Measurements from ENCODE around the gene ROR2. TPM values are rescaled to one million over a fixed set of nuclear protein-coding genes. Genes with fewer than 3 reads are reported as not detected.

ROR2 gene
- total RNA-seq, 1 experiment from 2014 or later: 2.7 TPM

- Histone ChIP-seq H3K27me3 (ENCODE audit: insufficient read depth, low read length) (no peaks in the 10 kb centered on the region), H2AK5ac (ENCODE audit: insufficient read length, low read length) (no peak overlapping the region), H4K91ac (ENCODE audit: insufficient read length, low read depth, low read length) (no peak overlapping the region), H3K27ac (ENCODE audit: insufficient read length, low read depth, low read length) (no peak overlapping the region), H3K9me3 (ENCODE audit: control insufficient read depth, low read depth, low read length) (no peaks in the 10 kb centered on the region), H3K18ac (ENCODE audit: insufficient read length, low read depth, low read length) (no peak overlapping the region), H2BK5ac (ENCODE audit: insufficient read length, low read length) (no peak overlapping the region), H3K9ac (ENCODE audit: extremely low read depth, insufficient read length, low read length) (no peak overlapping the region), H2AFZ (ENCODE audit: low read length) (no peak overlapping the region), H3K23me2 (ENCODE audit: insufficient read length, low read depth, low read length, poor library complexity, severe bottlenecking) (no peaks in the 10 kb centered on the region), H3K79me2 (ENCODE audit: insufficient read depth, low read length) (no peaks in the 10 kb centered on the region), H3K23ac (ENCODE audit: insufficient read length, low read depth, low read length) (no peak overlapping the region), H3K4me2 (ENCODE audit: insufficient read depth, insufficient read length, low read length) (no peak overlapping the region), H4K8ac (replicated peaks; ENCODE audit: insufficient read length, low read depth, low read length) (no peak overlapping the region), H2BK120ac (ENCODE audit: low read depth, low read length, poor library complexity, severe bottlenecking) (no peak overlapping the region), H2BK12ac (ENCODE audit: insufficient read length, low read depth, low read length) (no peak overlapping the region), H3K79me1 (ENCODE audit: insufficient read depth, low read depth, low read length, poor library complexity, severe bottlenecking) (no peaks in the 10 kb centered on the region), H2BK15ac (ENCODE audit: low read depth, low read length) (no peak overlapping the region), H3K56ac (ENCODE audit: insufficient read length, low read depth, low read length) (no peak overlapping the region), H3T11ph (ENCODE audit: low read length) (no peak overlapping the region), H3K4me1 (ENCODE audit: insufficient read depth, low read length) (no peaks in the 10 kb centered on the region; the same call in 1 of the 2 replicates), H4K20me1 (ENCODE audit: control insufficient read depth, insufficient read depth, insufficient read length) (no peaks in the 10 kb centered on the region), H4K5ac (ENCODE audit: insufficient read length, low read depth, low read length) (no peak overlapping the region), H3K4ac (ENCODE audit: low read depth, low read length) (no peak overlapping the region), H2BK20ac (ENCODE audit: low read depth, low read length, poor library complexity, severe bottlenecking) (no peak overlapping the region), H3K14ac (ENCODE audit: insufficient read depth, low read length) (no peak overlapping the region)
- H3K27me3 Mint-ChIP-seq (ENCODE audit: low read depth): no peaks in the 10 kb centered on the region; the same call in 1 of the 2 replicates
- peaks cover 4 to 5% of the 10 kb centered on the region in 2 experiments; a peak in 3 of 5 replicates for H3K9me3 Mint-ChIP-seq
- peaks cover 0 to 9% (median 3%) of the 10 kb centered on the region in 3 experiments; a peak in 5 of 7 replicates for H3K36me3 Mint-ChIP-seq (ENCODE audit: insufficient read depth in 1 of 3, low read depth in 3 of 3)
- H3K4me1 Mint-ChIP-seq: peaks cover 43 to 48% of the 10 kb centered on the region in 2 experiments
- no CpG with 5 or more reads among the region's 12 CpGs for WGBS (ENCODE audit: extremely low coverage, insufficient read length, low lambda C conversion rate)
- no peak for TF ChIP-seq CTCF (conservative IDR thresholded peaks at IDR 0.05)
- no peak overlapping the region for H3K4me3 Mint-ChIP-seq
- no peak overlapping the region for H3K27ac Mint-ChIP-seq
- no peak for DNase-seq
These were observed 382.3 kb downstream of the ROR2 start for GRCh38 chr9:91567642-91568274.
